ENCODE measurements around the gene P4HA3.

The P4HA3 gene

DNA sequence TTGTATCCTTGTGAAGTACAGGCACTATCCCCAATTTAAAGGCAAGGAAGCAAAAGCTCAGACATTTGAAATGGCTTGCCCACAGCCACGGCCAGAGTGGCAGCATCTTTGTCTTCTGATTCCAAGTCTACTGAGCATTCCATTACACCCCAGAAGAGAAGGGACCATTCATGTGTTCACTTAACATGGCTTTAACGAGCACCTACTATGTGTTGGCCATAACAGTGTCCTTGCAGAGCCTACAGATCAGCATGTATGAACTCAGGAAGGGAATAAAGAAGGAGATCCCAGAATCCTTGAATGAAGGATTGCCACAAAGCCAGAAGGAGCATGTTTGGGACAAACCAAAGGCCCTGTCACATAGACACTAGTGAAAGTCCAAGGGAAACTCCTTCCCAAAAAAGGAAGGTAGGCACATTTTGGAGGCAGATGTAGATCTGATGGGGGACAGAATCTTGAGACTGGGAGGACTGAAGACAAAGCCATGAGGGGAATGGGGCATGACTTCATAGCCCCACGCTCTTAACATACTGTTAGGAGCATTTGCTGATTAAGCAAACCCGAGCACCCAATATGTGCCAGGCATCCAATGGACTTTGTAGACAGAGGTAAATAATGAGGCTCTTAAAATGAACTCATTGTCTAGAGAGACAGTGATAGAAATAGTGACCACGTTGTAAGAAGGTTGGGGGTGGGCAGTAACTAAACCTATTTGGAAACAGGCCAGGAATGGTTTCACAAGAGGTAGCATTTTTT lies 54.9 kb downstream of the P4HA3 start:
- H3K9me3 ChIP-seq (ENCODE audit: insufficient read depth, low read depth, low read length): no peaks in the 10 kb centered on the region; the same call in none of the 2 replicates
- no peak overlapping the region for H3K4me3 ChIP-seq (ENCODE audit: low read length)
- no peak overlapping the region for H3K27ac ChIP-seq (ENCODE audit: low read length)
- peaks cover 24% of the 10 kb centered on the region for H3K36me3 ChIP-seq (ENCODE audit: insufficient read depth, low read depth, low read length)
- H3K9ac ChIP-seq (ENCODE audit: low read depth, low read length): no peak overlapping the region
- no peaks in the 10 kb centered on the region for H3K4me1 ChIP-seq (ENCODE audit: insufficient read depth, low read length)
- H3K27me3 ChIP-seq (ENCODE audit: insufficient read depth, low read length): no peaks in the 10 kb centered on the region

DNA sequence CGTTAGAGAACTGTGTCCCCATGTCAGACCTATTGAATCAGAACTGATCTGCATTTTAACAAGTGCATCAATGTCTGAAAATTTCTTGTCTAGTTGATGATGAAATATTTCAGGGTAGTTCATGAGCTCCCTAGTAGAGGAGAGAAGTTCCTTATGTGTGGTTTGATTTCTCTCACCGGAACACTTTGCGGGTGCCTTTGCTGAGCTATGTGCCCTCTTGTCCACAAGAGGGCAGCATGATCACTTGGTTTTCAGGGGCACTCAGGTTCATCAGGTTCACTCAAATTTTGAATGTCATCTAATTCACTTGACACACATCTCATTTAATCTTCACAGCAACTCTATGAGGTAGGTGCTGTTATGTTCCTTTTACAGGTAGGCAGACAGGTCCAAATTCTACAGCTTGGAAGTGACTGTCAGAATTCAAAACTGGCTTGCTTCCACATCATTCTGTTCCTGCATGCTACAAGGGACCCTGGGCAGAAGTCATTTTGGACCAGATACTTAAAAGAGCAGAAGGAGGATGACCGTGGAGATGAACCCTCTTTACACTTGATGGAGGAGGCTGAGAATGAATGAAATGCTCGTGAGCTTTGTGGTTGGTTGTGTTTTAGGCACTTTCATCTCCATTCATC lies 55.6 kb downstream of the P4HA3 start:
- H3K9me3 ChIP-seq (ENCODE audit: insufficient read depth, low read depth, low read length): no peaks in the 10 kb centered on the region; the same call in none of the 2 replicates
- H3K4me3 ChIP-seq (ENCODE audit: low read length): no peak overlapping the region
- H3K27me3 ChIP-seq (ENCODE audit: insufficient read depth, low read length): no peaks in the 10 kb centered on the region
- H3K9ac ChIP-seq (ENCODE audit: low read depth, low read length): no peak overlapping the region
- H3K4me1 ChIP-seq (ENCODE audit: insufficient read depth, low read length): no peaks in the 10 kb centered on the region
- H3K36me3 ChIP-seq (ENCODE audit: insufficient read depth, low read depth, low read length): peaks cover 31% of the 10 kb centered on the region
- H3K27ac ChIP-seq (ENCODE audit: low read length): no peak overlapping the region

DNA sequence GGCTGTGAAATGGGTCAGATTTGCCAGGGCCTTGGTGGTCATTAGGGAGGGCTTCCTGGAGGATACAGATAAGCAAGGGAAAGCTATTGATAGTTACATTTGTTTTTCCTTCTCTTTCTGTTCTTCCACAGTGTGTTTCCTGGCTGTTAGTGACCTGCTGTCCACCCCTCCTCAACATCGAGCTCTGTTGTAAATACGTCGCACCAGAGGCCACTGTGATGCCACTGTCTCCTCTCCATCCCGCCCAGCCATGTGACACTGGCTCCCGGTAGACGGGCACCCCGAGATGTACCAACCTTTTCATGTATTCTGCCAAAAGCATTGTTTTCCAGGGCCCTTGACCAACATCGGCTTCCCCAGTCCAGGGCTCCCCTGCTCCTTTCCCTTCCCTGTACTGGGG lies 58.1 kb downstream of the P4HA3 start:
- peaks cover 9% of the 10 kb centered on the region; the same call in 1 of the 2 replicates for H3K4me1 ChIP-seq (ENCODE audit: insufficient read depth, low read length)
- H3K27me3 ChIP-seq (ENCODE audit: insufficient read depth, low read length): no peaks in the 10 kb centered on the region
- H3K9ac ChIP-seq (ENCODE audit: low read depth, low read length): no peak overlapping the region
- H3K4me3 ChIP-seq (ENCODE audit: low read length): no peak overlapping the region
- H3K36me3 ChIP-seq (ENCODE audit: insufficient read depth, low read depth, low read length): peaks cover 46% of the 10 kb centered on the region
- H3K9me3 ChIP-seq (ENCODE audit: insufficient read depth, low read depth, low read length): no peaks in the 10 kb centered on the region
- no peak overlapping the region for H3K27ac ChIP-seq (ENCODE audit: low read length)

DNA sequence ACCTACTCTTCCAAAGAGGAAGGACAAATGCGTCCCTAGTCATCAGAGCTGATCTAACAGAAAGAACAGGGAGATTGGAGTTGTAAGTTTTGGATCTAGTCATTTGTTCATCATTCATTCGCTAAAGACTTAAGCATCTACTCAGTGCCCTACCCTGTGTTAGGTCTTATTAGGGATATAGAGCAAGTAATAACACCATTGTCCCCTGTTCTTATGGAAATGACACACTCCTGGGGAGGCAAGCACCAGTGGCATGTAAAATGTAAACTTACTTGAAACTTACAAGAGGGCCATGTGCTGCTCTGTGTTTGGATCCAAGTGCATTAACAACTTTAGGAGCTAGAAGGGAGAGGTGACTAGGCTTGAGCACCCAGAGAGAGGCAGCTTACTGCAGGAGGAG lies 61.9 kb downstream of the P4HA3 start:
- peaks cover 9% of the 10 kb centered on the region; the same call in 1 of the 2 replicates for H3K4me1 ChIP-seq (ENCODE audit: insufficient read depth, low read length)

DNA sequence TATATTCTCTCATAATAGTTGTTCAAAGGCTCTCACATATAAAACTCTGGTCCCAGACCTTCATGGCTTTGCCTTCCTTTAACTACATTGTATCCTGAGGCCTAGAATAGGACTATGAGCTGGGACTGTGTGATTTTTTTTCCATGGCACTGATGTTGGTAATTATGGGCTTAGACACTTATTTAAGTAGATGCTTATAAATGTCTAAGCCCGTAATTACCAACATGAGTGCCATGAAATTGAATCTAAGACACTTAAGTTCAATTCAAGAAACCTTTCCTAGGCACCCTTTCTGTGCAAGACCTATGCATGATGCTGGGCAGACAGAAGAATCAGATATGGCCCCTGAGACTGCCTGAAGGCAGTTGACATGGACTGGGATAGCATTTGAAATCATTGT lies 63.0 kb downstream of the P4HA3 start:
- no peak overlapping the region for H3K27ac ChIP-seq (ENCODE audit: low read length)
- H3K9ac ChIP-seq (ENCODE audit: low read depth, low read length): no peak overlapping the region
- H3K9me3 ChIP-seq (ENCODE audit: insufficient read depth, low read depth, low read length): no peaks in the 10 kb centered on the region
- peaks cover 9% of the 10 kb centered on the region; the same call in 1 of the 2 replicates for H3K4me1 ChIP-seq (ENCODE audit: insufficient read depth, low read length)
- H3K36me3 ChIP-seq (ENCODE audit: insufficient read depth, low read depth, low read length): peaks cover 61% of the 10 kb centered on the region
- no peaks in the 10 kb centered on the region for H3K27me3 ChIP-seq (ENCODE audit: insufficient read depth, low read length)
- H3K4me3 ChIP-seq (ENCODE audit: low read length): no peak overlapping the region

More for the DNA sequence above, 61.9 kb downstream of the P4HA3 start:
- Histone ChIP-seq H3K27me3 (ENCODE audit: insufficient read depth, low read length) (no peaks in the 10 kb centered on the region), H3K9me3 (ENCODE audit: insufficient read depth, low read depth, low read length) (no peaks in the 10 kb centered on the region), H3K36me3 (ENCODE audit: insufficient read depth, low read depth, low read length) (peaks cover 71% of the 10 kb centered on the region), H3K4me3 (ENCODE audit: low read length) (no peak overlapping the region), H3K27ac (ENCODE audit: low read length) (no peak overlapping the region), H3K9ac (ENCODE audit: low read depth, low read length) (no peak overlapping the region)

DNA sequence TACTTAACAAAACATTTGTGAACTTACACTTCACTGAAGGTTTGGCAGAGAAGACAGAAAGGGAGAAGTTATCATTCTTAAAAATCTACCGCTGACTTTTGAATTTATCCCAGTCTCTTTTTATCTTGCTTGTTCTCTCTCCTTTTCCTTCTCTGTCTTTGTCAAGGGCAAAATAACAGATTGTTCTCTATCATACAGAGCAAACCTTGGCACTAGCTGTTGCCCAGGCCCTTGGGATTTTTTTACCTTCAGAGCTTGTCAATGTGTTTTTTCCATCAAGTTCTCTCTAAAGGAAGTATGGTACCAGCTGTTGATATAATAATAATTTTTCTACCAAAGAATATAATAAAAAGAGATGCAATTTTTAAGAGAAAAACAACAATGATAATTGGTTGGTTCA lies 73.2 kb downstream of the P4HA3 start:
- H3K27me3 ChIP-seq (ENCODE audit: insufficient read depth, low read length): no peaks in the 10 kb centered on the region
- no peak overlapping the region for H3K9ac ChIP-seq (ENCODE audit: low read depth, low read length)
- no peak overlapping the region for H3K4me3 ChIP-seq (ENCODE audit: low read length)
- no peak overlapping the region for H3K27ac ChIP-seq (ENCODE audit: low read length)
- peaks cover 51% of the 10 kb centered on the region for H3K36me3 ChIP-seq (ENCODE audit: insufficient read depth, low read depth, low read length)
- H3K4me1 ChIP-seq (ENCODE audit: insufficient read depth, low read length): no peaks in the 10 kb centered on the region
- no peaks in the 10 kb centered on the region for H3K9me3 ChIP-seq (ENCODE audit: insufficient read depth, low read depth, low read length)

DNA sequence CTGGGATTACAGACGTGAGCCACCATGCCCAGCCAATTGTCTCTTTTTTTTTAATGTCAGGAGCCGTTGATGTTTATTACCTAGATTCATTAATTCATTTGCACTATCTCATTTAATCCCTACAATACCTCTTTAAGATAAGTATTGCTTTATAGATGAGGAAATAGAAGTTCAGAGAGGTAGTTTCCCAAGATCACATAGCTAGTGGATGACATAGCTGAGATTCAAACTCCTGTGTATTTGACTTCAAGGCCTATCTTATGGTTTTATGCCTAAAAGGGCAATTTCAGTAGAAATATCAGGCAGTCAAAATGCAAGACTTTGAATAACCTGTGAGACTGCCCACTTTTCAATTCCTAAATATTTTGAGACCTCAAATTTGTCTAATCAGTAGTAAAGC lies 73.9 kb downstream of the P4HA3 start:
- peaks cover 51% of the 10 kb centered on the region for H3K36me3 ChIP-seq (ENCODE audit: insufficient read depth, low read depth, low read length)

DNA sequence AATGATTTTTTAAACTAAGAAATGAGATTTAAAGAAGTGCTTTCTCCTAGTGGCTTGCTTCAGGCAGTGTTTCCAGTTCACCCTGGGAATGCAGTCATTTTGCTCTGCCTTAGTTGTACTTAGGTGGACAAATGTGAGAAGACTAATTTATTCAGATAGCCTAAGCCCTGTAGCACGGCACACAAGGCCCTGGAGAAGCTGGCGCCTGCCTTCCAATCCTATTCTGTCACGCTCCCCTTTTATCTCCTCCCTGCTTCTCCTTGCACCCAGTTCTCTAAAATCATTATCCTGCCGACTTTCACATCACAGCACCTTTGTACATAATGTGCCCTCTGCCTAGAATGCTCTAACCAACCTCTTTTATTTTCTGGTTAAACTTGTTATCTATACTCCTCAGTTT lies 76.3 kb downstream of the P4HA3 start:
- Histone ChIP-seq H3K4me3 (ENCODE audit: low read length) (no peak overlapping the region), H3K4me1 (ENCODE audit: insufficient read depth, low read length) (no peaks in the 10 kb centered on the region), H3K27ac (ENCODE audit: low read length) (no peak overlapping the region), H3K36me3 (ENCODE audit: insufficient read depth, low read depth, low read length) (peaks cover 59% of the 10 kb centered on the region), H3K9ac (ENCODE audit: low read depth, low read length) (no peak overlapping the region), H3K27me3 (ENCODE audit: insufficient read depth, low read length) (no peaks in the 10 kb centered on the region), H3K9me3 (ENCODE audit: insufficient read depth, low read depth, low read length) (no peaks in the 10 kb centered on the region)

More for the DNA sequence above, 73.9 kb downstream of the P4HA3 start:
- no peaks in the 10 kb centered on the region for H3K27me3 ChIP-seq (ENCODE audit: insufficient read depth, low read length)
- H3K9me3 ChIP-seq (ENCODE audit: insufficient read depth, low read depth, low read length): no peaks in the 10 kb centered on the region
- H3K4me1 ChIP-seq (ENCODE audit: insufficient read depth, low read length): no peaks in the 10 kb centered on the region
- H3K9ac ChIP-seq (ENCODE audit: low read depth, low read length): no peak overlapping the region
- no peak overlapping the region for H3K4me3 ChIP-seq (ENCODE audit: low read length)
- no peak overlapping the region for H3K27ac ChIP-seq (ENCODE audit: low read length)

DNA sequence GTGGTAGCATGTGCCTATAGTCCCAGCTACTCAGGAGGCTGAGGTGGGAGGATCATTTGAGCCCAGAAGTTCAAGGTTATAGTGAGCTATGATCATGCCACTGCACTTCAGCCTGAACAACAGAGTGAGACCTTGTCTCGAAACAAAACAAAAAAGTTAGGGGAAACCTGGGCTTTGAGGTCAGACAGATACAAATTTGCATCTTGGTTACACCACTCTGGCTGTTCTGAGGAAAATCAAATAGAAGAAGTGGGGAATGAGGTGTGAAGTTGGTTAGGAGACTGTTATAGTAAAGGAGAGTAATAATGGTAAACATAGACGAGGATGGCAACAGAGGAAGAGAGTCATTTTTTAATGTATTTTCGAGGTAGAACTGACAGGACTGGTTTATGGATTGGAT lies 77.8 kb downstream of the P4HA3 start:
- Histone ChIP-seq H3K9ac (ENCODE audit: low read depth, low read length) (no peak overlapping the region), H3K4me1 (ENCODE audit: insufficient read depth, low read length) (no peaks in the 10 kb centered on the region), H3K4me3 (ENCODE audit: low read length) (no peak overlapping the region), H3K9me3 (ENCODE audit: insufficient read depth, low read depth, low read length) (no peaks in the 10 kb centered on the region), H3K27me3 (ENCODE audit: insufficient read depth, low read length) (no peaks in the 10 kb centered on the region), H3K27ac (ENCODE audit: low read length) (no peak overlapping the region), H3K36me3 (ENCODE audit: insufficient read depth, low read depth, low read length) (peaks cover 54% of the 10 kb centered on the region)

DNA sequence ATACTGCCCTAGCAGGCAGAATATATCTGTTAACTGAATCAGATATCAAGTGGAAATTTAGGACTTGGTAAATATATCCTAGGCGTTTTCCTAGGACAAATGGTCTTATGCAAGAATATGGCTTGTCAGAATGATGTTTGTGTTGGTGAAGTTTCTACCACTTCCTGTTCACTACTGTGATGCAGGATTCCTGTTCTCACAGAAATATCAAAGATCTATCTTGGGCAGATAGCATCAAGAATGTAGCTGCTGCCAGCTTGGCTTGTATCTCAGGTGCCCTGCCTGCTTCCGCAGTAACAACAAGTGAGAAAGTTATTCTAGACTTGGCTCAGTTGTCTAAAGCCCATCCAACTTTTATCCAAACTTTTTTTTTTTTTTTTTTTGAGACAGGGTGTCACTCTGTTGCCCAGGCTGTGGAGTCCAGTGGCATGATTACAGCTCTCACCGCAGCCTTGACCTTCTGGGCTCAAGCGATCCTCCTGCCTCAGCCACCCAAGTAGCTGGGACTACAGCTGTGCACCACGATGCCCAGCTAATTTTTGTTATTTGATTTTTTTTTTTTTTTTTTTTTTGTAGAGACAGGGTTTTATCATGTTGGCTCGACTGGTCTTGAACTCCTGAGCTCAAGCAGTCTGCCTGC lies 79.0 kb downstream of the P4HA3 start:
- Histone ChIP-seq H3K27ac (ENCODE audit: low read length) (no peak overlapping the region), H3K9ac (ENCODE audit: low read depth, low read length) (no peak overlapping the region), H3K27me3 (ENCODE audit: insufficient read depth, low read length) (no peaks in the 10 kb centered on the region), H3K36me3 (ENCODE audit: insufficient read depth, low read depth, low read length) (peaks cover 46% of the 10 kb centered on the region), H3K4me1 (ENCODE audit: insufficient read depth, low read length) (no peaks in the 10 kb centered on the region), H3K4me3 (ENCODE audit: low read length) (no peak overlapping the region), H3K9me3 (ENCODE audit: insufficient read depth, low read depth, low read length) (no peaks in the 10 kb centered on the region)

DNA sequence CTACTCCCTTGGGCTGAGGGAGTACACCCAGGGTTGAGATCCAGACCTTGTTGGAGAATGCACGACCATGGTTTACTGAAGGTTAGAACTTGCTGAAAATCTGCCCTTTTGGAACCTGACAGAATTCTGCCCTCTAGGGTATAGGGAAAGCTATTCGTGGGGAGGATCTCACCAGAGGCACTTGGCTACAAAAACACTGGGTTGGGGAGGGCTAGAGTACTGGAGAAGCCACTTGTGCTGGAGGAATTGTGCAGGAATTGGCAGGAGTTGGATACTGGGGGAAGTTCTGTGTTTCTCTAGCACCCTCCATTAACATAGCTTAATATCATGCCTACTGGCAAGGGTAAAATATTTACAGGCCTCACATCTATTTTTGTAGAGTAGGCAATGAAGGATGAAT lies 84.5 kb downstream of the P4HA3 start:
- Histone ChIP-seq H3K4me1 (ENCODE audit: insufficient read depth, low read length) (no peaks in the 10 kb centered on the region), H3K27ac (ENCODE audit: low read length) (no peak overlapping the region), H3K36me3 (ENCODE audit: insufficient read depth, low read depth, low read length) (peaks cover 23% of the 10 kb centered on the region), H3K9ac (ENCODE audit: low read depth, low read length) (no peak overlapping the region), H3K27me3 (ENCODE audit: insufficient read depth, low read length) (no peaks in the 10 kb centered on the region), H3K9me3 (ENCODE audit: insufficient read depth, low read depth, low read length) (no peaks in the 10 kb centered on the region), H3K4me3 (ENCODE audit: low read length) (no peak overlapping the region)

DNA sequence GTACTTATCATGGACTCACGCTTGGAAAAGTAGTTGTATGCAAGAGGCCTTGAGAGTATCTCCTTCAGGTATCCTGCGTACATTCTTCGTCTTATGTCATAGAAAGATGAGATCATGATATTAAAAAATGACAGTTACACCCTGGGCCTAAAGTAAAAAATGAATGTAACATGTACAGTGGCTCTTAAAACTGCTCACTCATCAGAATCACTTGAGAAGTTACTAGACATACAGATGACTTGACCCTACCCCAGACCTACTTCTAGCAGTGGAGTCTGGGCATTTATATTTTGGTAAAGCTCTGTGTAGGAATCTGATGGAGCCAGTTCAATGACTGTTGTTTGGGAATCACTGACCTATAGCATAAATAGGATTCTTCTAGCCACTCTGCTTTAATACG lies 85.9 kb downstream of the P4HA3 start:
- Histone ChIP-seq H3K4me3 (ENCODE audit: low read length) (no peak overlapping the region), H3K4me1 (ENCODE audit: insufficient read depth, low read length) (no peaks in the 10 kb centered on the region), H3K9ac (ENCODE audit: low read depth, low read length) (no peak overlapping the region), H3K9me3 (ENCODE audit: insufficient read depth, low read depth, low read length) (no peaks in the 10 kb centered on the region), H3K27ac (ENCODE audit: low read length) (no peak overlapping the region), H3K36me3 (ENCODE audit: insufficient read depth, low read depth, low read length) (peaks cover 9% of the 10 kb centered on the region), H3K27me3 (ENCODE audit: insufficient read depth, low read length) (no peaks in the 10 kb centered on the region)

Measured in iPS-20b (cell line).